ENCODE measurements around the gene ZBTB40. TPM values are rescaled to one million over a fixed set of nuclear protein-coding genes. Genes with fewer than 3 reads are reported as not detected.

The ZBTB40 gene
- total RNA-seq, 1 experiment from 2014 or later = 16.3 TPM

GRCh38 chr1:22551591-22551990 lies 99.9 kb downstream of the ZBTB40 start:
- Histone ChIP-seq H2AFZ (ENCODE audit: low read length) (no peak overlapping the region), H3K4ac (ENCODE audit: low read depth, low read length) (no peak overlapping the region), H2AK5ac (ENCODE audit: insufficient read length, low read length) (no peak overlapping the region), H3K79me2 (ENCODE audit: insufficient read depth, low read length) (no peaks in the 10 kb centered on the region), H3K14ac (ENCODE audit: insufficient read depth, low read length) (no peak overlapping the region), H3K23me2 (ENCODE audit: insufficient read length, low read depth, low read length, poor library complexity, severe bottlenecking) (no peaks in the 10 kb centered on the region), H3K56ac (ENCODE audit: insufficient read length, low read depth, low read length) (no peak overlapping the region), H3K4me1 (ENCODE audit: insufficient read depth, low read length) (peaks cover 7% of the 10 kb centered on the region; the same call in 1 of the 2 replicates), H4K20me1 (ENCODE audit: control insufficient read depth, insufficient read depth, insufficient read length) (peaks cover 2% of the 10 kb centered on the region), H4K8ac (replicated peaks; ENCODE audit: insufficient read length, low read depth, low read length) (no peak overlapping the region), H3K23ac (ENCODE audit: insufficient read length, low read depth, low read length) (no peak overlapping the region), H3K4me2 (ENCODE audit: insufficient read depth, insufficient read length, low read length) (no peak overlapping the region), H2BK120ac (ENCODE audit: low read depth, low read length, poor library complexity, severe bottlenecking) (no peak overlapping the region), H4K91ac (ENCODE audit: insufficient read length, low read depth, low read length) (no peak overlapping the region), H2BK12ac (ENCODE audit: insufficient read length, low read depth, low read length) (no peak overlapping the region), H3T11ph (ENCODE audit: low read length) (no peak overlapping the region), H3K79me1 (ENCODE audit: insufficient read depth, low read depth, low read length, poor library complexity, severe bottlenecking) (no peaks in the 10 kb centered on the region), H3K9me3 (ENCODE audit: control insufficient read depth, low read depth, low read length) (no peaks in the 10 kb centered on the region), H4K5ac (ENCODE audit: insufficient read length, low read depth, low read length) (no peak overlapping the region), H3K18ac (ENCODE audit: insufficient read length, low read depth, low read length) (no peak overlapping the region), H3K9ac (ENCODE audit: extremely low read depth, insufficient read length, low read length) (no peak overlapping the region), H3K27ac (ENCODE audit: insufficient read length, low read depth, low read length) (no peak overlapping the region), H2BK20ac (ENCODE audit: low read depth, low read length, poor library complexity, severe bottlenecking) (no peak overlapping the region), H2BK15ac (ENCODE audit: low read depth, low read length) (no peak overlapping the region), H2BK5ac (ENCODE audit: insufficient read length, low read length) (no peak overlapping the region), H3K27me3 (ENCODE audit: insufficient read depth, low read length) (no peaks in the 10 kb centered on the region)
- H3K27ac Mint-ChIP-seq = no peak overlapping the region; a peak in 1 of 7 replicates
- H3K9me3 Mint-ChIP-seq = no peaks in the 10 kb centered on the region; a peak in 2 of 5 replicates
- TF ChIP-seq CTCF (conservative IDR thresholded peaks at IDR 0.05) = no peak
- peaks cover 20% of the 10 kb centered on the region for H3K27me3 Mint-ChIP-seq (ENCODE audit: low read depth)
- H3K4me3 Mint-ChIP-seq = no peak overlapping the region
- DNase-seq = no peak
- peaks cover 34 to 69% of the 10 kb centered on the region in 2 experiments for H3K4me1 Mint-ChIP-seq
- H3K36me3 Mint-ChIP-seq (ENCODE audit: insufficient read depth in 1 of 3, low read depth in 3 of 3) = no peaks in the 10 kb centered on the region; a peak in 1 of 7 replicates
- WGBS (ENCODE audit: extremely low coverage, insufficient read length, low lambda C conversion rate) = no CpG with 5 or more reads among the region's 17 CpGs
